22Rv1 (cell line): ENCODE measurements around the gene SAMD8.

Experiments
- ZFX ChIP-seq: fragments of 450-650 bp; IDR thresholded peaks from 2 replicates; pipeline ENCODE4 v1.6.1; 2017; ENCODE audit warnings: antibody characterized with exemption, borderline replicate concordance
- TF ChIP-seq, protein P1 (sequence below): fragments of 450-650 bp; IDR thresholded peaks from 2 replicates; pipeline ENCODE4 v1.5.1; 2017; ENCODE audit warnings: mild to moderate bottlenecking

DNA sequence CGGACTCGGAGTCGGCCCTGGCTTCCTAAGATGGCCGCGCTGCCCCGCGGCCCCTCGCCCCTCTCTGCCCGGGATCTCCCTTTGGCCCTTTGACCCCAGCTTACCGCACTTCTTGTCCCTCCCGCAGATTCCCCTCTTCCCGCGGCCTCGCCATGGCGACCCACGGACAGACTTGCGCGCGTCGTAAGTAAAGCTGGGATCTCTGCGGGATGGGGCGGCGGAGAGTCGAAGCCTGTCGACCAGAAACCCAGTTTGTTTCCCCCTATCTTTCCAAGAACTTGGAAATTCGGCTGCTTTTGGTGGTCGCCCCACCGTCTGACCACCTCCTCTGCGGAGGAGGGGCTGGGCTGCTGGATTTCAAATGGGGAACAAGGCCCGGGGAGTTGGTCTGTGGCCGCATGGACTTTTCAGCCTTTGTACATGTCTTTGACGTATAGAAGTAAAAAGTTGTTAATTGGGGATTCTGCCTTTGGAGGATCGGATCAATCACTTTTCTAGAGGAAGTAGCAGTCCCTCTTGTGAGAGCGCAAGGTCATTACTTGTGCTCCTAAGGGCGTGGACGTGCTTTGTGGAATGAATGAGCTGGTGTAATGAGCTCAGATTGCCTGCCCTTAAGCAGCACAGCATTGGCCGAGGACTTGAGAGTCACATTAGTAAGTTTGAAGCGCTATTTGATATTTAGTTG is 99.7 kb downstream of the SAMD8 start:
- TF ChIP-seq, protein P1, sequence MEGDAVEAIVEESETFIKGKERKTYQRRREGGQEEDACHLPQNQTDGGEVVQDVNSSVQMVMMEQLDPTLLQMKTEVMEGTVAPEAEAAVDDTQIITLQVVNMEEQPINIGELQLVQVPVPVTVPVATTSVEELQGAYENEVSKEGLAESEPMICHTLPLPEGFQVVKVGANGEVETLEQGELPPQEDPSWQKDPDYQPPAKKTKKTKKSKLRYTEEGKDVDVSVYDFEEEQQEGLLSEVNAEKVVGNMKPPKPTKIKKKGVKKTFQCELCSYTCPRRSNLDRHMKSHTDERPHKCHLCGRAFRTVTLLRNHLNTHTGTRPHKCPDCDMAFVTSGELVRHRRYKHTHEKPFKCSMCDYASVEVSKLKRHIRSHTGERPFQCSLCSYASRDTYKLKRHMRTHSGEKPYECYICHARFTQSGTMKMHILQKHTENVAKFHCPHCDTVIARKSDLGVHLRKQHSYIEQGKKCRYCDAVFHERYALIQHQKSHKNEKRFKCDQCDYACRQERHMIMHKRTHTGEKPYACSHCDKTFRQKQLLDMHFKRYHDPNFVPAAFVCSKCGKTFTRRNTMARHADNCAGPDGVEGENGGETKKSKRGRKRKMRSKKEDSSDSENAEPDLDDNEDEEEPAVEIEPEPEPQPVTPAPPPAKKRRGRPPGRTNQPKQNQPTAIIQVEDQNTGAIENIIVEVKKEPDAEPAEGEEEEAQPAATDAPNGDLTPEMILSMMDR = no peak
- TF ChIP-seq ZFX = no peak
